Sciatic nerve (tissue), 2 donors: ENCODE results near the gene ADAMTSL3. TPM values are rescaled to one million over a fixed set of nuclear protein-coding genes. Genes with fewer than 3 reads are reported as not detected.

Experiments
- ATAC-seq: fragments of 200-7000 bp; cut with Tn5 transposase; one replicate; pipeline ENCODE4 v1.9.1; 2020; ENCODE audit warnings: mild to moderate bottlenecking, moderate library complexity
- DNase-seq: peaks from one replicate; pipeline ENCODE4 v3.0.0-alpha.2; 2020; ENCODE audit warnings: low spot score
- intact Hi-C: fragments of 100-400 bp; cut with DNase I; formaldehyde crosslinking; loops from one replicate; pipeline ENCODE4 v1.14.2; 2022
- total RNA-seq: library from RNA; stranded (reverse); fragmentation: NEBNext Ultra II Directional; extraction: Animal tissue kit (Norgen Biotek cat#: 25700); gene quantifications from one replicate; pipeline ENCODE4 v1.2.1, GENCODE V29; 2021
- donor health status: DM: no; HTN: no; CAD: no.
- donor health status: DM: no; HTN: no; CAD: no.

Gene ADAMTSL3
- total RNA-seq, 1 donor from 2014 or later, result 39.1 TPM

GRCh38 chr15:83893308-83893707 lies 239.4 kb downstream of the ADAMTSL3 start:
- DNase-seq (no peak), ATAC-seq (no peak)
- intact Hi-C loops, result no loop called here

DNA sequence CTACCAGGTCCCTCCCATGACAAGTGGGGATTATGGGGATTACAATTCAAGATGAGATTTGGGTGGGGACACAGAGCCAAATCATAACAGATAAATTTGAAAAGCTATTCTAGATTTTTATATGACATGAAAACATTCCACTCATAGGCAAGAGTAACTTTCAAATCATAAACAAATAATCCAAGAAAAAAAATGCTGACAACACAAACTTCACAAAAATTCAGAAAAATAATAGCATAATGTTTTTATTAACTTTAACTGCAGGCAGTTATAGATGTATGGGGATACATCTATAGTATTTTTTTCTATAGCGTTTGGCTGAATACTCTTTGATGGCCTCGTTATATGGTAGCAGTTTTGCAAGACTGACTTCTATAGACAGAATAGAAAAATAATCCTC lies 243.1 kb downstream of the ADAMTSL3 start:
- intact Hi-C loops, result no loop called here
- DNase-seq (no peak), ATAC-seq (no peak)

- intact Hi-C loops, result no loop called here
- ATAC-seq, result no peak
- no peak for DNase-seq
Observed at GRCh38 chr15:83898361-83898760, 244.4 kb downstream of the ADAMTSL3 start.

DNA sequence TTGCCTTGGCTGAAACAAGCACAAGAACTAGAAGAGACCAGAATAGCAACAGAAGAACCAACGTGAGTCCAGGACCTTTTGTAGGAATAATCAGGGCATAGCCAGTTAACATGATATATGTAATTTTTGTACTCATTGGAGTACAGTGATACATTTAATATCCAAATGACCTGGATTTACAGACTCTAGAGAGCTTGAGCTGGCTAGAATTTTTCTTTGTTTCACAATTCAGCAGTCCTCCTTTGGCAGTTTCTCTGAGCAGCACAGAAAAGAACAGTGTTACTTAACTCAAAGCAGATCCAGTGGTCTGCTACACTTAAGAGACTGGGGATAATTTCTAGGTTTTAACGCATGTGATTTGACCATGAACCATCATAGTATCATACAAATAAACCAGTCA lies 245.7 kb downstream of the ADAMTSL3 start:
- DNase-seq (no peak), ATAC-seq (peak; percentile 66)
- intact Hi-C loops, result no loop called here

DNA sequence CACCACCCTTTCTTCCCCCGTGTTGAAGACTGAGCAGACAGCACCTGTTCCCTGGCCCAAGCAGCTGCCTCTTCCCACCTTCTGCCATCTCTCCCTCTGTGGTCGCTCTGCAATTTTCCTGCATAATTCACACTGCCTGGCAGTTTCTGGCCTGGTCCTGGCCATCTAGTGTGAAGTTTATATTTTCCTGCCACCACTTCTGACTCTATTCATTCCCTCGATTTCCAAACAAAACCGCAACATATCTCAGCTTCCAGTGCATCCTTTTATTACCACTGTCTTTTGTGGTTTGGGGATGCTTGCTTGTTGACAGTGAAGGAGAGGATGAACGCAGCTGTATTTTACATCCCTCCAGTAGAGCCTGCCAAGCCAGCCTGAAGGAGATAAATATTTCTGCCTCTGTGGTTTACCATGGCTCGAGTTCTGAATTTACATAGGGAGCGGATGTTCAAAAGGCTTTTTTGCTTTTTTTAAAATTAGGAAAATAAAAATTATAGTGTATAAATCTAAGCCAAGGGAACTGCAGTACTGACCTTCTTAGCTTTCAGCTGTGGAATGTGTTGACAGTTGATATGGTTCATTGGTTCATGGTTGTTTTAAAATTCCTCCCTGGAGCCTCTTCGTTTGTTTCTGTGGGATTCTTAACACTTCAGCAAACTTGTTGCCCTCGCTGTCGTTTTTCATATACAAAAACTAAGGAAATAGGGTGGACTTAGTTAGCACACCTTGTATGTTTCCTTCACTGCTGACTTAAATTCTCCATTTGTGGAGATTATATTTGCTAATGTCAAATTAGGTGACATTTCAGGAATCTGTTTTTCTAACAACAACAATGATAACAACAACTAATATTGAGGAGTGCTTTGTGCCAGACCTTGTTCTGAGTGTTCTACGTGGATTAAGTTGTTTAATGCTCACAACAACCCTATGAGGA lies 250.5 kb downstream of the ADAMTSL3 start:
- peak; percentile 96 for ATAC-seq
- no peak for DNase-seq
- intact Hi-C loops, result no loop called here

DNA sequence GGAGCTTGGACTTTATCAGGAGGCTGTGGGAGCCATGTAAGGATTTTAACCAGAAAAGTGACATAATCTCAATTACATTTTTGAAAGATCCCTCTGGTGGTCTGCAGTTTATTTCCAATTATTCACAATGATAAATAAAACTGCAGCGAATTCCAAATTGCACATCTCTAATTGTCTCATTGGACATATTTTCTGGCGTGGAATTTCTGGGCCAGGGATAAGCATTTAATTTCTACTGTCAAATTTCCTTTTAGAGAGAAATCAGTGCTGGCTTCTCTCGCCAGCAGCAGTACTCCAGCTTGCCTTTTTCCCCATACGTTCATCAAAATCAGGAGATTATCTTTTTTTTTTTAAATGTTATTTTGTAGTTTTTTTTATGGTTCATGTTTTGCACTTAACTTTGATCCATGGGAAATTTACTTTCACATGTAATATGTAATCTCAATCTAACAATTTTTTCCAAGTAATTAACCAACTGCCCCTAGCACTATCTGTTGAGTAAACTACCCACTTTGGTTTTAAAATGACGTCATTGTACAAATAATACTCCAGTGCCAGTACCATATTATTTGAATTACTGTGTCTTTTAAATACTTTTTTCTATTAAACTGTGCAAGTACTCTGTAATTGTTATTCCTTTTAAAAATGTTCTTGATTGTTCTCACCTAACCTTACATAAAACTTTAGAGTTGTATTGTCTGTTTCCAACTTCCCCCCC lies 251.8 kb downstream of the ADAMTSL3 start:
- ATAC-seq (no peak), DNase-seq (no peak)
- intact Hi-C loops, result no loop called here

DNA sequence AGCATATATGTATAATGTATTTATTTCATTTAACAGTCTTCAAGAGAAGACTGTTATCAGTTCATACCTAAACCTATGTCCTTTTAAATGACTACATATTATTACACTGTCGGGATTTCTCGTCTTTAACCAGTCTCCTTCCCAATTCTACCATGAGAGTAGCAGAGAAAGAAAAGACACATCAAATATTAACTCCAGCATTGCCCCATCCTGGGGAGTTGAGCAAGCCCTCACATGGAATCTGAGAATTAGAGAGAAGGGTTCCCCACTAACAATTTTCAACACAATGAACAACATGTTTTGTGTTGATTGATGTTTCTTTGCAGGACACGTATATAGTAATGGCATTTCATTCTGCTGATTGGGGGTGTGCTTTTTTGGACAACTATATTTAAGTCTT lies 257.4 kb downstream of the ADAMTSL3 start:
- no peak for DNase-seq

GRCh38 chr15:83912343-83912742 lies 258.4 kb downstream of the ADAMTSL3 start:
- DNase-seq (no peak), ATAC-seq (no peak)
- intact Hi-C loops, result no loop called here

More for the DNA sequence above, 257.4 kb downstream of the ADAMTSL3 start:
- intact Hi-C loops, result no loop called here
- ATAC-seq, result no peak

DNA sequence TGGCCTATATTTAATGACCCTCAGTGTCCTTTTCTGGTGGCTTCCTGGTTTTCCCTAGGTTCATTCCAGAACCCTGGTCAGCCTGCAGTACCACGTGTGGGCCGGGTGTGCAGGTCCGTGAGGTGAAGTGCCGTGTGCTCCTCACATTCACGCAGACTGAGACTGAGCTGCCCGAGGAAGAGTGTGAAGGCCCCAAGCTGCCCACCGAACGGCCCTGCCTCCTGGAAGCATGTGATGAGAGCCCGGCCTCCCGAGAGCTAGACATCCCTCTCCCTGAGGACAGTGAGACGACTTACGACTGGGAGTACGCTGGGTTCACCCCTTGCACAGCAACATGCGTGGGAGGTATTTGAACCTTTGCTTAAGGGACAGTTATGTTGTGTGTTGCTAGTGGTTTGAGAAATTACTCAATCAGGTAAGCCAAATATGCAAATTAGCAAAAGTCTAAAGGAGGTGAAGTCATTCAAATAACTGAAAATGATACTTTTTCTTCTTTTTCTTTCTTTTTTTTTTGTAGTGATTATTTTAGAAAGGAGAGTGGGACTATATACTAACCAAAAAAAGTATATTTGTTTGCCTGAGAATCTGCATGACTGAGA lies 259.2 kb downstream of the ADAMTSL3 start:
- no peak for DNase-seq
- ATAC-seq, result no peak
- intact Hi-C loops, result no loop called here

DNA sequence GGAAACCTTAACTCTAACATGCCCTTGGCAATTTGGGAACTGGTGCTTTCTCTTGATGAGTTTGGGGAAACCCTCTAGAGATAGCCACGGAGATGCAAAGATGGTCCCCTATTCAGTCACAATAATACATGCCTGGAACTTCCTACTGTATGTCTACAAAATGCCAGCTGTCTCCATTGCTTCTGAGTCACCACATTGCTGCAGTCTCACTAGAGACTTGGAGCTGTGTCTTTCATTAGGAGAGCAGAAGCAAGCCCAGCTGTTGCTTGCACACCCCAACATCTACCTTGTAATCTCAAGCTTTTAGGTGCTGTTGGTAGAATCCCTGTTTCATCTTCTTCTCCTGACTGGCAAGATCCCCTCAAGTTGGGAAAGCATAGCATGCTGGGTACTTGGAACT lies 261.0 kb downstream of the ADAMTSL3 start:
- DNase-seq, result no peak
- intact Hi-C loops, result no loop called here
- no peak for ATAC-seq

- ATAC-seq (no peak), DNase-seq (no peak)
- intact Hi-C loops, result no loop called here
Observed at GRCh38 chr15:83917432-83917831, 263.5 kb downstream of the ADAMTSL3 start.

- no peak for ATAC-seq
- intact Hi-C loops, result no loop called here
- DNase-seq, result no peak
Observed at GRCh38 chr15:83918011-83918410, 264.1 kb downstream of the ADAMTSL3 start.

GRCh38 chr15:83919319-83919830 lies 265.5 kb downstream of the ADAMTSL3 start:
- intact Hi-C loops, result no loop called here
- ATAC-seq (no peak), DNase-seq (no peak)

GRCh38 chr15:83919978-83920510 lies 266.1 kb downstream of the ADAMTSL3 start:
- no peak for DNase-seq
- no peak for ATAC-seq
- intact Hi-C loops, result no loop called here

- DNase-seq (no peak), ATAC-seq (peak; percentile 70)
- intact Hi-C loops, result no loop called here
Observed at GRCh38 chr15:83922649-83923294, 268.8 kb downstream of the ADAMTSL3 start.

DNA sequence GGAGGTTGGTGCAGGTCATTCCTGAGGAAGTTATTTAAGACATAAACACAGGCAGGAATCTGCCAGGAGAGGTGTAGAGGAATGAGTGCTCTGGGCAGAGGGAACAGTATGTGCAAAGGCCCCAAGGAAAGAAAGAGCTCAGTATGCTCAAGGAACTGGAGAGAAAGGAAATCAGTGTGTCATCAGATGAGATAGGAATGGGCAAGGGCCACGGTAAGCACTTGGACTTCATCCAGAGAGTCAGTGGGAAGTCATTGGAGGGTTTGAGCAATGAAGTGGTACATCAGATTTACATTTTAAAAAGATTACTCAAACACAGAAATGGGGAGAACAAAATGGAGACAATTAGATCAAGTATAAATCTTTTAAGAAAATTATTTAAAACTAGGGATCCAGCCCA lies 272.2 kb downstream of the ADAMTSL3 start:
- ATAC-seq (no peak), DNase-seq (no peak)
- intact Hi-C loops, result no loop called here

DNA sequence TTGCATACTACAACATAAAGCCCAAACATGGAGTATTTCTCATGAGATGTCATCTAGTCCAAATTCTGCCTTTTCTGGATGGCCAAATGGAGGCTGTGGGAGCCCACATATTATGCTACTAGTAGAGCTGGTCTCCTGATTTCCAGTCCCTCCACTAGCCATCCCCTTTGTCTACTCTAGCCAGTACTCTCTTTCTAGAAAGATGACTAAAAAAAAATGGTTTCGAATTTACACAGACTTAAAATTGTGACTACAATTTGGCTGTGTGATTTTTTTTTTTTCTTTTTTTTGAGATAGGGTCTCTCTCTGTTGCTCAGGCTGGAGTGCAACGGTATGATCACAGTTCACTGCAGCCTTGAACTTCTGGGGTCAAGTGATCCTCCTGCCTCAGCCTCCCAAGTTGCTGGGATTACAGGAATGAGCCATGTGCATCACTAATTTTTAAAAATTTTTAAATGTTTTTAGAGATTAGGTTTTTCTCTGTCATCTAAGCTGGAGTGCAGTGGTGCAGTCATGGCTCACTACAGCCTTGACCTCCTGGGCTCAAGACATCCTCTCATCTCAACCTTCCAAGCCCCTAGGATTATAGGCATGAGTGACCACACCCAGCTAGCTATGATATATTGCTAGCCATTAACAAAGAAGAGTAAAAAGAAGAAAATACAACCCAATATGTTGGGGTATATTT lies 273.9 kb downstream of the ADAMTSL3 start:
- intact Hi-C loops, result no loop called here
- DNase-seq (no peak), ATAC-seq (no peak)

DNA sequence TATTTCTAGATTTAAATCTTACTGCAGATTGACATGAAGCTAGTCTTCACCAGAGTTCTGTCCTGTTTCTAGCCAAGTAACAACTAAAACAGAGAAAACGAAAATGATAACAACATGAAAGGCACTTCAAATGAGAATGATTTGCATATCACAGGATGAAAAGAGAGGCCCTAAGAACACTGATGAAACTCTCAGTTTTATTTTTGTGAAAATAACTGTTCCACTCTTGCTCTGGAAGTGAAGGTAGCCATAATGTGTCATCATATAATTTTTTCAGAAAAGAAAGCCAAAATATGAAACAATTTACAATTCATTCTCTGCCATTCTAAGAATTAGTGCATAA lies 274.4 kb downstream of the ADAMTSL3 start:
- intact Hi-C loops, result no loop called here
- no peak for DNase-seq
- ATAC-seq, result no peak
